ENCODE measurements around the gene SUPT6H. TPM values are rescaled to one million over a fixed set of nuclear protein-coding genes. Genes with fewer than 3 reads are reported as not detected.

SUPT6H gene
- total and polyA plus RNA-seq, 4 donors: 22.5 to 81.2 (median 57.1) TPM

GRCh38 chr17:28746611-28747050 lies 84.6 kb downstream of the SUPT6H start:
- WGBS, 2 donors: 23 to 25% methylated on average over 5 of the region's 5 CpGs
- H3K36me3 ChIP-seq (ENCODE audit: control insufficient read depth in 1 of 2, insufficient read depth in 2 of 2, low read length in 1 of 2): no peaks in the 10 kb centered on the region
- no peaks in the 10 kb centered on the region for H3K9me3 ChIP-seq (ENCODE audit: control insufficient read depth, low read length)
- no peak overlapping the region for H3K4me3 ChIP-seq (ENCODE audit: low read length in 2 of 2)
- intact Hi-C loops (cut with DNase I): loop anchor here in 1 of 2 donors (1.0 kb wide), 1 partner anchor 19 kb away; no protein-coding TSS in a partner anchor
- no peaks in the 10 kb centered on the region for H3K27me3 ChIP-seq (ENCODE audit: control insufficient read depth in 1 of 2, insufficient read depth in 2 of 2, low read length in 1 of 2)
- DNase-seq: peak; percentile 46 to 73
- ATAC-seq (ENCODE audit: low FRiP score): no peak
- no peaks in the 10 kb centered on the region for H3K4me1 ChIP-seq (ENCODE audit: control insufficient read depth in 1 of 2, insufficient read depth in 2 of 2, low read length in 2 of 2)
- peak overlapping the region in 1 of 2 donors; percentile 20 for H3K27ac ChIP-seq (ENCODE audit: low read depth in 1 of 2, low read length in 2 of 2)

DNA sequence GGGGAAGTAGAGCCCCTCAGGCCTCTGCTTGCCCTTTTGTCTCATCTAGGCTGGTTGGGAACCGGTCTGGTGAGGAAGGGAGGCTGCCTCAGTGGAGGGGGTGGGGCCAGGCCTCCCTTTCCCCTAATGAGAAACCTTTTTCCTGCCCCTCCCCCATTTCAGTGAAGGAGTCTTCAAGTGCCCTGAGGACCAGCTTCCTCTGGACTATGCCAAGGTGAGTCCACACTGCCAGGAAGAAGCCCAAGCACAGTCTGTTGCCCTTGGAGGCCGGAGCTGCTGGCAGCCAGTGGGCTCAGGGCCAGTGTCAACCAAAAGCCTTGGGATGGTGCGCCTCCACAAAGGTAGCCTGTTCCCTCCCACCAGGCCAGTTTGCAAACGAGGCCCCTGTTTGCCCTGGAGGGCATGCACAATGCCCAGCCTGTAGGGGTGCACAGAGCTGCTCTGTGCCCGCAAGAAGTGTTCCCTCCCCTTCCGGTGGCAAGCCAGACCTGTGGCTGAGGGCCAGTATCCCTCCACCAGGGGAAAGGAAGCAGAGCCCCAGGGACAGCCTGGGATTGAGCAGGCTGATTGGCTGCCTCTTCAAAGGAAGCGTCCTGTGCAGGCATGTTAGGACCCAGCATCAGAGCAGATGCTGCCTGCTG lies 85.2 kb downstream of the SUPT6H start:
- 11 to 12% methylated on average over 7 of the region's 7 CpGs for WGBS, 2 donors
- H3K27me3 ChIP-seq (ENCODE audit: control insufficient read depth in 1 of 2, insufficient read depth in 2 of 2, low read length in 1 of 2): no peaks in the 10 kb centered on the region
- no peak overlapping the region for H3K4me3 ChIP-seq (ENCODE audit: low read length in 2 of 2)
- DNase-seq (peak; percentile 58 to 69), ATAC-seq (ENCODE audit: low FRiP score) (no peak)
- intact Hi-C loops (cut with DNase I): loop anchor here in 1 of 2 donors (1.0 kb wide), 1 partner anchor 20 kb away; no protein-coding TSS in a partner anchor
- H3K4me1 ChIP-seq (ENCODE audit: control insufficient read depth in 1 of 2, insufficient read depth in 2 of 2, low read length in 2 of 2): no peaks in the 10 kb centered on the region
- H3K9me3 ChIP-seq (ENCODE audit: control insufficient read depth, low read length): no peaks in the 10 kb centered on the region
- H3K36me3 ChIP-seq (ENCODE audit: control insufficient read depth in 1 of 2, insufficient read depth in 2 of 2, low read length in 1 of 2): no peaks in the 10 kb centered on the region
- H3K27ac ChIP-seq (ENCODE audit: low read depth in 1 of 2, low read length in 2 of 2): peak overlapping the region in 1 of 2 donors; percentile 20

DNA sequence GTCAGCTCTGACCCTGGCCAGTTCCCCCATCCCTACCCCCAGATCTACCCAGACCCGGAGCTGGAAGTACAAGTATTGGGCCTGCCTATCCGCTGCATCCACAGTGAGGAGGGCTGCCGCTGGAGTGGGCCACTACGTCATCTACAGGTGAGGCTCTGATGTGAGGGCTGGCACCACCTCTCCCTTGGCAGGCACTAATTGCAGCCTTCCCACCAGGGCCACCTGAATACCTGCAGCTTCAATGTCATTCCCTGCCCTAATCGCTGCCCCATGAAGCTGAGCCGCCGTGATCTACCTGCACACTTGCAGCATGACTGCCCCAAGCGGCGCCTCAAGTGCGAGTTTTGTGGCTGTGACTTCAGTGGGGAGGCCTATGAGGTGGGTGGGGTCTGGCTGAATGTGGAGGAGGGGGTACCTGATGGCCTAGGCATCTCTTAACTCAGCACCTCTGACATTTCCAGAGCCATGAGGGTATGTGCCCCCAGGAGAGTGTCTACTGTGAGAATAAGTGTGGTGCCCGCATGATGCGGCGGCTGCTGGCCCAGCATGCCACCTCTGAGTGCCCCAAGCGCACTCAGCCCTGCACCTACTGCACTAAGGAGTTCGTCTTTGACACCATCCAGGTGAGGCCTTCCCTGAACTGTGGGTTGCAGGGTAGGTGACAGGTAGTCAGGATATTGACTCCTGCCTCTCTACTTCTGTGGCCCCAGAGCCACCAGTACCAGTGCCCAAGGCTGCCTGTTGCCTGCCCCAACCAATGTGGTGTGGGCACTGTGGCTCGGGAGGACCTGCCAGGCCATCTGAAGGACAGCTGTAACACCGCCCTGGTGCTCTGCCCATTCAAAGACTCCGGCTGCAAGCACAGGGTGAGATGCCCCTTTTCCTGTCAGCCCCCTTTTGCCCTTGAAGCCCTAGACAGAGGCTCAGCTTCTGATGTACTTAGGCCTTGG lies 86.1 kb downstream of the SUPT6H start:
- Histone ChIP-seq H3K9me3 (ENCODE audit: control insufficient read depth, low read length) (no peaks in the 10 kb centered on the region), H3K36me3 (ENCODE audit: control insufficient read depth in 1 of 2, insufficient read depth in 2 of 2, low read length in 1 of 2) (no peaks in the 10 kb centered on the region), H3K4me3 (ENCODE audit: low read length in 2 of 2) (no peak overlapping the region), H3K4me1 (ENCODE audit: control insufficient read depth in 1 of 2, insufficient read depth in 2 of 2, low read length in 2 of 2) (no peaks in the 10 kb centered on the region), H3K27ac (ENCODE audit: low read depth in 1 of 2, low read length in 2 of 2) (no peak overlapping the region), H3K27me3 (ENCODE audit: control insufficient read depth in 1 of 2, insufficient read depth in 2 of 2, low read length in 1 of 2) (no peaks in the 10 kb centered on the region)
- peak; percentile 39 to 75 for DNase-seq
- WGBS, 2 donors: 89 to 91% methylated on average over 18 of the region's 18 CpGs
- intact Hi-C loops (cut with DNase I): loop anchor here in 1 of 2 donors (1.0 kb wide), 1 partner anchor 21 kb away; no protein-coding TSS in a partner anchor
- no peak for ATAC-seq (ENCODE audit: low FRiP score)

DNA sequence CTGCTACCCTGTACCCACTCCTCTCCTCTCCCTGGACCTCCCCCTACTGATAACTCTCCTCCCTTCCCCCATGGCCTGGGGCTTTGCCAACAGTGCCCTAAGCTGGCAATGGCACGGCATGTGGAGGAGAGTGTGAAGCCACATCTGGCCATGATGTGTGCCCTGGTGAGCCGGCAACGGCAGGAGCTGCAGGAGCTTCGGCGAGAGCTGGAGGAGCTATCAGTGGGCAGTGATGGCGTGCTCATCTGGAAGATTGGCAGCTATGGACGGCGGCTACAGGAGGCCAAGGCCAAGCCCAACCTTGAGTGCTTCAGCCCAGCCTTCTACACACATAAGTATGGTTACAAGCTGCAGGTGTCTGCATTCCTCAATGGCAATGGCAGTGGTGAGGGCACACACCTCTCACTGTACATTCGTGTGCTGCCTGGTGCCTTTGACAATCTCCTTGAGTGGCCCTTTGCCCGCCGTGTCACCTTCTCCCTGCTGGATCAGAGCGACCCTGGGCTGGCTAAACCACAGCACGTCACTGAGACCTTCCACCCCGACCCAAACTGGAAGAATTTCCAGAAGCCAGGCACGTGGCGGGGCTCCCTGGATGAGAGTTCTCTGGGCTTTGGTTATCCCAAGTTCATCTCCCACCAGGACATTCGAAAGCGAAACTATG lies 87.0 kb downstream of the SUPT6H start:
- Histone ChIP-seq H3K9me3 (ENCODE audit: control insufficient read depth, low read length) (no peaks in the 10 kb centered on the region), H3K27ac (ENCODE audit: low read depth in 1 of 2, low read length in 2 of 2) (no peak overlapping the region)

DNA sequence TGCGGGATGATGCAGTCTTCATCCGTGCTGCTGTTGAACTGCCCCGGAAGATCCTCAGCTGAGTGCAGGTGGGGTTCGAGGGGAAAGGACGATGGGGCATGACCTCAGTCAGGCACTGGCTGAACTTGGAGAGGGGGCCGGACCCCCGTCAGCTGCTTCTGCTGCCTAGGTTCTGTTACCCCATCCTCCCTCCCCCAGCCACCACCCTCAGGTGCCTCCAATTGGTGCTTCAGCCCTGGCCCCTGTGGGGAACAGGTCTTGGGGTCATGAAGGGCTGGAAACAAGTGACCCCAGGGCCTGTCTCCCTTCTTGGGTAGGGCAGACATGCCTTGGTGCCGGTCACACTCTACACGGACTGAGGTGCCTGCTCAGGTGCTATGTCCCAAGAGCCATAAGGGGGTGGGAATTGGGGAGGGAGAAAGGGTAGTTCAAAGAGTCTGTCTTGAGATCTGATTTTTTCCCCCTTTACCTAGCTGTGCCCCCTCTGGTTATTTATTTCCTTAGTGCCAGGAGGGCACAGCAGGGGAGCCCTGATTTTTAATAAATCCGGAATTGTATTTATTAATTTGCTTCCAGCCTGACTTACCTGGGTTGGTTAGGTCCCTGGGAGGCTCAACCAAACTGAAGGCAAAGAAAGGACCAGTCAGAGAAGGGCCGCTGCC lies 87.6 kb downstream of the SUPT6H start:
- no peaks in the 10 kb centered on the region for H3K4me1 ChIP-seq (ENCODE audit: control insufficient read depth in 1 of 2, insufficient read depth in 2 of 2, low read length in 2 of 2)

More for the DNA sequence above, 87.0 kb downstream of the SUPT6H start:
- Histone ChIP-seq H3K4me1 (ENCODE audit: control insufficient read depth in 1 of 2, insufficient read depth in 2 of 2, low read length in 2 of 2) (no peaks in the 10 kb centered on the region), H3K36me3 (ENCODE audit: control insufficient read depth in 1 of 2, insufficient read depth in 2 of 2, low read length in 1 of 2) (no peaks in the 10 kb centered on the region), H3K27me3 (ENCODE audit: control insufficient read depth in 1 of 2, insufficient read depth in 2 of 2, low read length in 1 of 2) (no peaks in the 10 kb centered on the region), H3K4me3 (ENCODE audit: low read length in 2 of 2) (no peak overlapping the region)
- 61 to 63% methylated on average over 18 of the region's 18 CpGs for WGBS, 2 donors
- peak; percentile 46 to 73 for DNase-seq
- intact Hi-C loops (cut with DNase I): no loop called here
- no peak for ATAC-seq (ENCODE audit: low FRiP score)

DNA sequence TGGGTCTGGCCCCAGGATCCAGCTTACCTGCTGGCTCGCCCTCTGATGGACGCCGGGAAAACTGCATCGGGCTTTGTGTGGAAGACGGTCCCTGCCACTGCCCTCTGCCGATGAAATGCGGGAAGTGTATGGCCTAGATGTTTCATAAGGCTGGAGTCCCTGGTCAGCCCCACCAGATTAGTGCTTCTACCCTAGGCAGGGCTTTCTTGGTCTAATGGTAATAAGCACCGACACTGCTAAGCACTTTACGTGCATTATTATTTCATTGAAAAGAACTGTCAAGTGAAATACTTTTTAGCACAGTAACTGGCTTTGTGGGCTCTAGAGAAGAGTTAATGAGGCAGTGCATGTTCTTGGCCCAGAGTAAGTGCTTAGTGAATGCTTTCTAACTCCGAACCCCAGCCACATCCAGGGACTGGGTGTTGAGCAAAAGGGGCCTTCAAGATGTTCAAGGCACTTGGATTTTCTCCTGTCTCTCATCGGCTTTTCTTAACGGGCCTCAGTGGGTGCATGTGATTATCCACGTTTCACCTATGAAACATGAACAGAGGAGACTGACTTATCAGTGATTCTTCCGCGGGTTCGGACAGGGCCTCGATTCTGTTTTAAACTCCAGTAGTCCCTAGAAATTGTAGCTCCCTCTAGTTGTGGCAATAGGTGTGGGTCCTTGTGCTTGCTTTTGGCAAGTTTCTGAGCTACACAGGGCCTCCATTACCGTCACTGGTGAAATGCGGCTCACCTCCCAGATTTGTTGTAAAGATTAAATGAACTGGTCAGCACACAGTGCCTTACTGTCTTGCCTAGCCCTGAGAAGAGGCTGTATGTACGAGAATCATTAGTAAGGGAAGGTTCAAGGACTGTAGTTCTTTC lies 88.4 kb downstream of the SUPT6H start:
- Histone ChIP-seq H3K4me1 (ENCODE audit: control insufficient read depth in 1 of 2, insufficient read depth in 2 of 2, low read length in 2 of 2) (no peaks in the 10 kb centered on the region), H3K4me3 (ENCODE audit: low read length in 2 of 2) (no peak overlapping the region), H3K27me3 (ENCODE audit: control insufficient read depth in 1 of 2, insufficient read depth in 2 of 2, low read length in 1 of 2) (no peaks in the 10 kb centered on the region), H3K36me3 (ENCODE audit: control insufficient read depth in 1 of 2, insufficient read depth in 2 of 2, low read length in 1 of 2) (no peaks in the 10 kb centered on the region), H3K27ac (ENCODE audit: low read depth in 1 of 2, low read length in 2 of 2) (no peak overlapping the region), H3K9me3 (ENCODE audit: control insufficient read depth, low read length) (no peaks in the 10 kb centered on the region)
- 33 to 34% methylated on average over 20 of the region's 20 CpGs for WGBS, 2 donors
- ATAC-seq (ENCODE audit: low FRiP score) (peak; percentile 91), DNase-seq (peak; percentile 95 to 97)
- intact Hi-C loops (cut with DNase I): loop anchor here in 1 of 2 donors (1.0 to 2.0 kb wide), 2 partner anchors 24 to 60 kb away; partner anchors contain the start of gene TLCD1

More for the DNA sequence above, 87.6 kb downstream of the SUPT6H start:
- intact Hi-C loops (cut with DNase I): loop anchor here in 1 of 2 donors (1.0 to 2.0 kb wide), 2 partner anchors 23 to 61 kb away; partner anchors contain the start of gene TLCD1
- DNase-seq: peak; percentile 39 to 65
- no peak overlapping the region for H3K4me3 ChIP-seq (ENCODE audit: low read length in 2 of 2)
- H3K36me3 ChIP-seq (ENCODE audit: control insufficient read depth in 1 of 2, insufficient read depth in 2 of 2, low read length in 1 of 2): no peaks in the 10 kb centered on the region
- H3K27me3 ChIP-seq (ENCODE audit: control insufficient read depth in 1 of 2, insufficient read depth in 2 of 2, low read length in 1 of 2): no peaks in the 10 kb centered on the region
- no peak for ATAC-seq (ENCODE audit: low FRiP score)
- no peak overlapping the region for H3K27ac ChIP-seq (ENCODE audit: low read depth in 1 of 2, low read length in 2 of 2)
- 66 to 67% methylated on average over 11 of the region's 11 CpGs for WGBS, 2 donors
- H3K9me3 ChIP-seq (ENCODE audit: control insufficient read depth, low read length): no peaks in the 10 kb centered on the region

DNA sequence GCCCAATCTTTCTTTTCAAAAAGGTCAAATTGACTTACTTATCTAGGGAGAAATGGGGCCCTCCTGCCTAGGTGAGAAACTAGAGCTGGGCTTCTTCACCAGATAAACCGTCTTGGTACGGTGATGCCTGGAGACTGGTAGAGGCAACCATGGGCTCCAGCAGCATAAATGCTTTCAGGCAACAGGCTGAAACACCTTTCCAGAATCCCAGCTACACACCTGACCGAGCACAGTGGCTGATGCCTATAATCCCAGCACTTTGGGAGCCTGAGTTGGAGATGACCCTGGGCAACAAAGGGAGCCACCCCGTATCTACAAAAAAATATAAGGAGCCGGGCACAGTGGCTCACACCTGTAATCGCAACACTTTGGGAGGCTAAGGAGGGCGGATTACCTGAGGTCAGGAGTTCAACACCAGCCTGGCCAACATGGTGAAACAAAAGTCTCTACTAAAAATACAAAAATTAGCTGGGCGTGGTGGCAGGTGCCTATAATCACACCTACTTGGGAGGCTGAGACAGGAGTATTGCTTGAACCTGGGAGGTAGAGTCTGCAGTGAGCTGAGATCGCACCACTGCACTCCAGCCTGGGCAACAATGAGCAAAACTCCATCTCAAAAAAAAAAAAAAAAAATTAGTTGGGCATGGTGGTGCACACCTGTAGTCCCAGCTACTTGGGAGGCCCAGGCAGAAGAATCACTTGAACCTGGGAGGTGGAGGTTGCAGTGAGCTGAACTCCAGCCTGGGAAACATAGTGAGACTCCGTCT lies 89.8 kb downstream of the SUPT6H start:
- Histone ChIP-seq H3K9me3 (ENCODE audit: control insufficient read depth, low read length) (no peaks in the 10 kb centered on the region), H3K4me1 (ENCODE audit: control insufficient read depth in 1 of 2, insufficient read depth in 2 of 2, low read length in 2 of 2) (no peaks in the 10 kb centered on the region), H3K27me3 (ENCODE audit: control insufficient read depth in 1 of 2, insufficient read depth in 2 of 2, low read length in 1 of 2) (no peaks in the 10 kb centered on the region), H3K36me3 (ENCODE audit: control insufficient read depth in 1 of 2, insufficient read depth in 2 of 2, low read length in 1 of 2) (no peaks in the 10 kb centered on the region), H3K27ac (ENCODE audit: low read depth in 1 of 2, low read length in 2 of 2) (no peak overlapping the region), H3K4me3 (ENCODE audit: low read length in 2 of 2) (no peak overlapping the region)
- no peak for ATAC-seq (ENCODE audit: low FRiP score)
- 93 to 94% methylated on average over 10 of the region's 10 CpGs for WGBS, 2 donors
- intact Hi-C loops (cut with DNase I): loop anchor here in 1 of 2 donors (2.0 kb wide), 1 partner anchor 59 kb away; no protein-coding TSS in a partner anchor
- DNase-seq: peak; percentile 11 to 55
